Body of pancreas (tissue), 4 donors: ENCODE data around the gene WDR27. TPM values are rescaled to one million over a fixed set of nuclear protein-coding genes. Genes with fewer than 3 reads are reported as not detected.
A peak's percentile ranks its signal among the peaks of the same experiment; 100 is the strongest.

Experiments
- ATAC-seq: fragments of 150-250 bp; one replicate; pipeline ENCODE4 v1.9.1; 2016
- DNase-seq, 4 donors: peaks; one replicate each; pipeline ENCODE4 v3.0.0-alpha.2; 2019
- H3K27ac ChIP-seq, 4 donors: fragments of 200-600 bp; sonication (generic); 1 replicate in 3 of 4; 2 replicates in 1 of 4; pipeline versions ENCODE4 v1.5.1 to v1.6.1; 2016 to 2019; ENCODE audit warnings: mild to moderate bottlenecking in 1 of 4, mixed read lengths in 1 of 4, moderate library complexity in 1 of 4
- H3K27me3 ChIP-seq, 2 donors: fragments of 200-600 bp; sonication (generic); one replicate each; pipeline ENCODE4 v1.6.0; 2016; ENCODE audit warnings: mild to moderate bottlenecking in 1 of 2
- H3K36me3 ChIP-seq, 2 donors: fragments of 200-600 bp; sonication (generic); replicated peaks in 1 of 2; 2 replicates each; pipeline ENCODE4 v1.5.1; 2016; ENCODE audit warnings: low read depth in 2 of 2; ENCODE audit not compliant: insufficient read depth in 1 of 2
- H3K4me1 ChIP-seq: fragments of 200-600 bp; sonication (generic); one replicate; pipeline ENCODE4 v1.6.0; 2016
- H3K4me3 ChIP-seq, 2 donors: fragments of 200-600 bp; sonication (generic); 1 replicate in 1 of 2; 2 replicates in 1 of 2; pipeline ENCODE4 v1.5.1; 2016 to 2019
- H3K9me3 ChIP-seq, 3 donors: fragments of 200-600 bp; sonication (generic); 1 replicate in 2 of 3; 2 replicates in 1 of 3; pipeline ENCODE4 v1.5.1; 2016
- POLR2A ChIP-seq, 3 donors: fragments of 450-650 bp; IDR thresholded peaks; one replicate each; pipeline ENCODE4 v1.6.1; 2016; ENCODE audit warnings: antibody characterized with exemption in 3 of 3, mild to moderate bottlenecking in 2 of 3
- WGBS, 2 donors: methylation state at CpG; one replicate each; pipeline ENCODE4 v1.1.5; 2017; 5-methylcytosine and 5-hydroxymethylcytosine counted together
- intact Hi-C: fragments of 100-400 bp; cut with DNase I; formaldehyde crosslinking; loops from one replicate; pipeline ENCODE4 v1.15.1; 2023
- total RNA-seq, 2 donors: library from RNA; depleted of rRNA; stranded (reverse); fragments of >200 nt; gene quantifications; one replicate each; pipeline ENCODE4 v1.1.0, GENCODE V29; 2016
- TF ChIP-seq, protein P1 (sequence below), 7 experiments: fragments of 450-650 bp in 4 of 7; fragments of 200-600 bp in 3 of 7; sonication (generic) in 3 of 7; IDR thresholded peaks; one replicate each; pipeline ENCODE4 v1.5.1; 2016 to 2019; ENCODE audit warnings: antibody characterized with exemption in 7 of 7

WDR27 gene
- total RNA-seq, 2 donors from 2014 or later = 38.2 to 38.7 TPM

DNA sequence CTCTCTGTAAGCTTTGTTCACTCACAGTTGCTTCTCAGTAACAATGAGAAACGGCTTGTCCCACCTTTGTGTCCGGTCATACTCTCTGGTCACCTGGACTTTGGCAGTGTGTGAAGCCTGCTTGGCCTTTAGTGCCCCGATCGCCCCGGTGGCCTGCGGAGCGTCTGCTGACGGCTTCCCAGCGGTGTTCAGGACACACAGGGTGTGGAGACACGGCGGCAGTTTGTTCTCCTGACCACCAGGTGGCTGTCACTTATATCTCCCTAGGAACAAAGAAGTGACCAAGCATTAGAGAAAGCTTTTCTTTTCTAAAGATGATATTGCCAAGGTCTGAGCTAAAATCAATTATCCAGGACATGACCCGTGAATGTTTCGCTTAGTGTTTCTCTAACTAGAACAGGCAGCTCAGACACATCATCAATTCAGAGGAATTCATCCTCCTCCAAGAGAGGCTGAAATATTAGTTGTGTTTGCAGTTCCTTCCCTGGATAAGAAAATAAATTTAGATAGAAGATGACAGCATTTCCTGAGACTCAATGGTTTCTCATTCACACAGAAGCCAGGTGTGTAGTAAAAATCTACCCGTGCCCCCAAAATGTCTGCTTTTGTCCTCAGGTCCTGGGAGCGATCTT lies 280.8 kb downstream of the WDR27 start:
- intact Hi-C loops = no loop called here
- peak; percentile 38 to 72 (median 44) for DNase-seq
- Histone ChIP-seq H3K27me3 (no peaks in the 10 kb centered on the region), H3K4me3 (no peak overlapping the region), H3K4me1 (no peaks in the 10 kb centered on the region), H3K27ac (no peak overlapping the region), H3K36me3 (no peaks in the 10 kb centered on the region), H3K9me3 (no peaks in the 10 kb centered on the region)
- TF ChIP-seq, protein P1, sequence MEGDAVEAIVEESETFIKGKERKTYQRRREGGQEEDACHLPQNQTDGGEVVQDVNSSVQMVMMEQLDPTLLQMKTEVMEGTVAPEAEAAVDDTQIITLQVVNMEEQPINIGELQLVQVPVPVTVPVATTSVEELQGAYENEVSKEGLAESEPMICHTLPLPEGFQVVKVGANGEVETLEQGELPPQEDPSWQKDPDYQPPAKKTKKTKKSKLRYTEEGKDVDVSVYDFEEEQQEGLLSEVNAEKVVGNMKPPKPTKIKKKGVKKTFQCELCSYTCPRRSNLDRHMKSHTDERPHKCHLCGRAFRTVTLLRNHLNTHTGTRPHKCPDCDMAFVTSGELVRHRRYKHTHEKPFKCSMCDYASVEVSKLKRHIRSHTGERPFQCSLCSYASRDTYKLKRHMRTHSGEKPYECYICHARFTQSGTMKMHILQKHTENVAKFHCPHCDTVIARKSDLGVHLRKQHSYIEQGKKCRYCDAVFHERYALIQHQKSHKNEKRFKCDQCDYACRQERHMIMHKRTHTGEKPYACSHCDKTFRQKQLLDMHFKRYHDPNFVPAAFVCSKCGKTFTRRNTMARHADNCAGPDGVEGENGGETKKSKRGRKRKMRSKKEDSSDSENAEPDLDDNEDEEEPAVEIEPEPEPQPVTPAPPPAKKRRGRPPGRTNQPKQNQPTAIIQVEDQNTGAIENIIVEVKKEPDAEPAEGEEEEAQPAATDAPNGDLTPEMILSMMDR (IDR thresholded peaks at IDR 0.05) = peak; percentile 11 to 54 (median 33)
- no peak for TF ChIP-seq POLR2A (IDR thresholded peaks at IDR 0.05)
- 63 to 66% methylated on average over 15 of the region's 15 CpGs for WGBS, 2 donors
- ATAC-seq = no peak

DNA sequence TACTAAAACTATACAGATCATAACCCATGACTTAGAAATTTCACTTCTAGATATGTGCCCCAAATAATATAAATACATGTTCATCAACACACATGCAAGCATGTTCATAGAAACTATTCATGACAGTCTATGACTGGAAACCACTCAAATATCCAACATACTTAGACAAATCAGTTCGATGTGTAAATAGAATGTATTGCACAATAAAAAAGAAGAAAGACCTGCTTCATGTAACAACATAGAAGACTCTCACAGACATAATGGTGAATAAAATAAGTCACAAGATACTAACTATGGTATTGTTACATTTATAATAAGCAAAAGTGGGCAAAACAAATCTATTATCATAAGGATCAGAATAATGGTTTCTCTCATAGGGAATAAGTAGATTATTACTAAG lies 284.7 kb downstream of the WDR27 start:
- 58 to 67% methylated on average over 1 of the region's 1 CpG for WGBS, 2 donors
- no peak for TF ChIP-seq POLR2A (IDR thresholded peaks at IDR 0.05)
- TF ChIP-seq, protein P1 (IDR thresholded peaks at IDR 0.05) = no peak

DNA sequence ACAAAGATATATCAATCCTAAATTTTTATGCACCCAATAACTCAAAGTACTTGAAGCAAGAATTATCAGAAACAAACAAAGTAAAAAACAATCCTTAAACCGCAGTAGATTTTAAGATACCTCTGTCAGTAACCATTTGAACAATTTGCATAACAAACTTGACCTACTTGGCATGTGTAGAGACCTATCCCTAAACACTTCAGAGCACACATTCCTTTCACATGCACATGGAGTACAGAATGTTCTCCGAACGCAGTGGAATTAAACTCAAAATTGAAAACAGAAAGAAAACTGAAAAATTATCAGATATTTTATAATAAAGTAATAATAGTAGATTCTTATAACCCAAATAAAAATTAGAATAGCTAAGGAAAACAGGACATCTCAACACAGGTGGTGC lies 285.6 kb downstream of the WDR27 start:
- Histone ChIP-seq H3K36me3 (no peaks in the 10 kb centered on the region), H3K4me1 (no peaks in the 10 kb centered on the region), H3K27ac (no peak overlapping the region), H3K9me3 (peaks cover 0 to 13% (median 0%) of the 10 kb centered on the region in 3 donors), H3K27me3 (no peaks in the 10 kb centered on the region), H3K4me3 (no peak overlapping the region)
- intact Hi-C loops = no loop called here
- WGBS, 2 donors = 71 to 81% methylated on average over 3 of the region's 3 CpGs
- TF ChIP-seq, protein P1 (IDR thresholded peaks at IDR 0.05) = no peak
- no peak for TF ChIP-seq POLR2A (IDR thresholded peaks at IDR 0.05)
- ATAC-seq (no peak), DNase-seq (no peak)

More for the DNA sequence above, 284.7 kb downstream of the WDR27 start:
- intact Hi-C loops = no loop called here
- no peak for ATAC-seq
- no peaks in the 10 kb centered on the region for H3K4me1 ChIP-seq
- no peaks in the 10 kb centered on the region for H3K36me3 ChIP-seq
- H3K27ac ChIP-seq = no peak overlapping the region
- peaks cover 0 to 13% (median 0%) of the 10 kb centered on the region in 3 donors for H3K9me3 ChIP-seq
- H3K4me3 ChIP-seq = no peak overlapping the region
- no peaks in the 10 kb centered on the region for H3K27me3 ChIP-seq
- no peak for DNase-seq

DNA sequence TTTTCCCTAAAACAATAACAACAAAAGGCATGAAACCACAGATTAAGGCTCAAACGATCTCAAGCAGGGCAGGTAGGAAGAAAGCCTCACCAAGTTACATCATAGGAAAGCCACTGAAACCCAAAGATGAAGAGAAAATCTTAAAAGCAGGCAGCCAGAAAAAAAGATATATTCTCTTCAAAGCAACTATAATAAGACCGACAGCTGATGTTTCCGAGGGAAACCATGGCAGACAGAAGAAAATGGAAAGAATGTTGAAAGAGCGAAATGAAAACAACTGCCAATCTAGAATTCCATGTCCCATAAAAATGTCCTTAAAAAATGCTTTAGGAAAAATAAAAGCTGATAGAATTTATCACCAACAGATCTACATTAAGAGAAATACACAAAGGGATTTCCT lies 286.6 kb downstream of the WDR27 start:
- H3K27me3 ChIP-seq = no peaks in the 10 kb centered on the region
- WGBS, 2 donors = 81 to 87% methylated on average over 4 of the region's 4 CpGs

More for the DNA sequence above, 286.6 kb downstream of the WDR27 start:
- DNase-seq = no peak
- intact Hi-C loops = no loop called here
- Histone ChIP-seq H3K4me1 (no peaks in the 10 kb centered on the region), H3K36me3 (no peaks in the 10 kb centered on the region), H3K27ac (no peak overlapping the region), H3K9me3 (peaks cover 0 to 13% (median 0%) of the 10 kb centered on the region in 3 donors), H3K4me3 (no peak overlapping the region)
- ATAC-seq = no peak
- TF ChIP-seq, protein P1 (IDR thresholded peaks at IDR 0.05) = no peak
- TF ChIP-seq POLR2A (IDR thresholded peaks at IDR 0.05) = no peak
